Stimulated activated CD4-positive, alpha-beta T cell treated with anti-CD3 and anti-CD28 coated beads, TNF-alpha, amount 100 ng/mL, for 24 hours (primary cell): Measurements from ENCODE around the gene THADA.

Source experiments
- DNase-seq, 3 experiments: peaks; one replicate each; pipeline ENCODE4 v3.0.0-alpha.2; 2020; ENCODE audit warnings: low read depth in 3 of 3

THADA gene

GRCh38 chr2:43355399-43355798, 240.4 kb downstream of the THADA start:
- no peak for DNase-seq

GRCh38 chr2:43349904-43350303, 245.9 kb downstream of the THADA start:
- DNase-seq, result no peak

- DNase-seq, result no peak
Observed at GRCh38 chr2:43348908-43349661, 246.8 kb downstream of the THADA start.

GRCh38 chr2:43347746-43348145, 248.1 kb downstream of the THADA start:
- DNase-seq, result no peak

- DNase-seq, result no peak
Observed at GRCh38 chr2:43346602-43347567, 249.0 kb downstream of the THADA start.

- DNase-seq, result no peak
Observed at GRCh38 chr2:43345872-43346271, 250.0 kb downstream of the THADA start.

GRCh38 chr2:43345391-43345813, 250.4 kb downstream of the THADA start:
- no peak for DNase-seq

GRCh38 chr2:43344868-43345373, 250.9 kb downstream of the THADA start:
- DNase-seq, result no peak

- DNase-seq, result no peak
Observed at GRCh38 chr2:43343573-43344304, 252.1 kb downstream of the THADA start.

GRCh38 chr2:43341959-43342757, 253.7 kb downstream of the THADA start:
- DNase-seq, result no peak

- no peak for DNase-seq
Observed at GRCh38 chr2:43340945-43341356, 254.9 kb downstream of the THADA start.

- DNase-seq, result no peak
Observed at GRCh38 chr2:43340066-43340465, 255.8 kb downstream of the THADA start.

GRCh38 chr2:43333656-43334144, 262.1 kb downstream of the THADA start:
- DNase-seq, result no peak

GRCh38 chr2:43333101-43333655, 262.7 kb downstream of the THADA start:
- no peak for DNase-seq

GRCh38 chr2:43332653-43333052, 263.2 kb downstream of the THADA start:
- DNase-seq, result no peak

GRCh38 chr2:43331422-43331821, 264.4 kb downstream of the THADA start:
- DNase-seq, result no peak

GRCh38 chr2:43329637-43330036, 266.2 kb downstream of the THADA start:
- DNase-seq, result no peak

- DNase-seq, result no peak
Observed at GRCh38 chr2:43328832-43329231, 267.0 kb downstream of the THADA start.

- no peak for DNase-seq
Observed at GRCh38 chr2:43328133-43328532, 267.7 kb downstream of the THADA start.

GRCh38 chr2:43327119-43327518, 268.7 kb downstream of the THADA start:
- DNase-seq, result no peak
